HepG2 (cell line): Measurements from ENCODE around the gene MCM6. TPM values are rescaled to one million over a fixed set of nuclear protein-coding genes. Genes with fewer than 3 reads are reported as not detected.

Experiments
- ATAC-seq: fragments of 200-7000 bp; cut with Tn5 transposase; 3 replicates; pipeline ENCODE4 v1.9.1; 2020; ENCODE audit warnings: mild to moderate bottlenecking, moderate library complexity
- BruUV-seq: library from RNA; stranded (reverse); fragments of 400-500 nt; replicated peaks from 2 replicates; lab custom pipeline; 2021; lab: Mats Ljungman, UMichigan
- CTCF ChIA-PET: fragments of 300-600 bp; formaldehyde crosslinking; extraction: SDS; loops from one replicate; lab custom pipeline; 2021; ENCODE audit warnings: low total read pairs, inconsistent platforms, low intra/inter-chr PET ratio; lab: Yijun Ruan, JAX
- POLR2A ChIA-PET: fragments of 350-600 bp; sonication (Branson Sonifier 250); formaldehyde crosslinking; loops from one replicate; lab custom pipeline; 2020; ENCODE audit warnings: antibody characterized with exemption, inconsistent platforms; lab: Yijun Ruan, JAX
- DNase-seq: peaks from one replicate; pipeline ENCODE4 v3.0.0-alpha.2; 2015; ENCODE audit warnings: low spot score
- FAIRE-seq: peaks from 3 replicates; lab custom pipeline; 2011; peaks lifted over from hg19 to GRCh38; lab: Jason Lieb, UNC
- H2AFZ ChIP-seq: one replicate; pipeline ENCODE4 v1.6.1; 2011; ENCODE audit warnings: low read length, inconsistent platforms
- H3K27ac ChIP-seq: fragments of 300-600 bp; 3 replicates; pipeline ENCODE4 v1.8.0; 2011; ENCODE audit warnings: mixed run types, mild to moderate bottlenecking, mixed read lengths, low read length, inconsistent platforms; ENCODE audit not compliant: insufficient read depth; ENCODE audit errors: extremely low read length
- H3K27me3 ChIP-seq, 2 experiments: fragments of 200-600 bp in 1 of 2; 2 replicates in 1 of 2; 3 replicates in 1 of 2; pipeline versions ENCODE4 v1.6.0 to v1.8.0; 2011; ENCODE audit warnings: low read length in 2 of 2, mild to moderate bottlenecking in 2 of 2, moderate library complexity in 2 of 2, inconsistent platforms in 1 of 2; ENCODE audit not compliant: insufficient read depth in 2 of 2, control insufficient read depth in 1 of 2
- H3K36me3 ChIP-seq, 2 experiments: fragments of 200-600 bp in 1 of 2; replicated peaks in 1 of 2; 2 replicates in 1 of 2; 3 replicates in 1 of 2; pipeline versions ENCODE4 v1.5.1 to v1.8.0; 2011; ENCODE audit warnings: low read length in 2 of 2, inconsistent platforms in 1 of 2; ENCODE audit not compliant: insufficient read depth in 2 of 2, control insufficient read depth in 1 of 2
- H3K4me1 ChIP-seq: 2 replicates; pipeline ENCODE4 v1.5.1; 2012; ENCODE audit warnings: low read length, inconsistent platforms; ENCODE audit not compliant: insufficient read depth
- H3K4me2 ChIP-seq: 2 replicates; pipeline ENCODE4 v1.6.0; 2011; ENCODE audit warnings: low read depth, low read length, inconsistent platforms
- H3K4me3 ChIP-seq, 3 experiments: fragments of 200-600 bp in 1 of 3; sonication (generic), shearing (Covaris generic) in 1 of 3; replicated peaks in 1 of 3; 2 replicates each; pipeline ENCODE4 v1.5.1; 2011 to 2016; ENCODE audit warnings: low read length in 3 of 3, inconsistent platforms in 2 of 3, low read depth in 2 of 3, mild to moderate bottlenecking in 2 of 3, control low read depth in 1 of 3, mixed read lengths in 1 of 3; ENCODE audit not compliant: insufficient read depth in 1 of 3
- H3K79me2 ChIP-seq: one replicate; pipeline ENCODE4 v1.6.1; 2011; ENCODE audit warnings: low read length, inconsistent platforms; ENCODE audit not compliant: insufficient read depth
- H3K9ac ChIP-seq: 2 replicates; pipeline ENCODE4 v1.6.0; 2011; ENCODE audit warnings: mild to moderate bottlenecking, low read depth, low read length, inconsistent platforms; ENCODE audit not compliant: insufficient read depth
- H3K9me3 ChIP-seq: 2 replicates; pipeline ENCODE4 v1.5.1; 2012; ENCODE audit warnings: mild to moderate bottlenecking, low read length
- H4K20me1 ChIP-seq: 2 replicates; pipeline ENCODE4 v1.6.0; 2011; ENCODE audit warnings: inconsistent platforms, mild to moderate bottlenecking, low read length, moderate library complexity; ENCODE audit not compliant: insufficient read depth
- CBX1 ChIP-seq: IDR thresholded peaks from one replicate; pipeline ENCODE4 v1.6.1; 2016; ENCODE audit warnings: antibody characterized with exemption, low read depth
- GABPA ChIP-seq, 2 experiments: IDR thresholded peaks; 2 replicates each; pipeline ENCODE4 v1.6.1; 2011 to 2016; ENCODE audit warnings: low read depth in 2 of 2, low read length in 1 of 2, missing biosample characterization in 1 of 2, missing genetic modification characterization in 1 of 2
- KLF15 ChIP-seq: sonication (generic); formaldehyde crosslinking; IDR thresholded peaks from 2 replicates; pipeline ENCODE4 v1.8.1; 2023; ENCODE audit warnings: borderline replicate concordance, mild to moderate bottlenecking, inconsistent platforms, missing genetic modification reagents, mixed read lengths
- RFX1 ChIP-seq: fragments of 450-650 bp; IDR thresholded peaks from 2 replicates; pipeline ENCODE4 v1.6.1; 2017
- ZNF136 ChIP-seq: sonication (generic); formaldehyde crosslinking; IDR thresholded peaks from 2 replicates; pipeline ENCODE4 v1.8.1; 2022; ENCODE audit warnings: low read depth, mild to moderate bottlenecking, moderate library complexity, missing genetic modification reagents
- WGBS: methylation state at CpG from one replicate; pipeline ENCODE4 v1.1.6; 2017; ENCODE audit warnings: low lambda C conversion rate; 5-methylcytosine and 5-hydroxymethylcytosine counted together
- in situ Hi-C: cut with HindIII; loops from 2 replicates; pipeline ENCODE4 v1.10.0; 2017; ENCODE audit warnings: low pct_unique_long_range_greater_than_20kb; ENCODE audit not compliant: extremely low pct_ligation_motif_present
- intact Hi-C: fragments of 100-400 bp; cut with micrococcal nuclease; formaldehyde crosslinking; loops from one replicate; pipeline ENCODE4 v1.10.0; 2022; ENCODE audit not compliant: unreplicated experiment
- polyA plus RNA-seq, 8 experiments: library from polyadenylated mRNA; depleted of rRNA in 3 of 8; stranded (reverse) in 7 of 8; unstranded in 1 of 8; fragments of >200 nt; fragmentation: Illumina TruSeq in 4 of 8; extraction: Trizol in 4 of 8; gene quantifications; 2 replicates each; pipeline versions ENCODE4 v1.2.1 to v1.2.3, GENCODE V29; 2011 to 2016; ENCODE audit warnings: low read depth in 4 of 8, missing spikeins in 1 of 8, mixed read lengths in 1 of 8; ENCODE audit not compliant: insufficient read depth in 1 of 8
- total RNA-seq, 5 experiments: library from RNA; depleted of rRNA; stranded (reverse); fragments of >200 nt; fragmentation: Illumina TruSeq; extraction: Trizol; gene quantifications; 2 replicates each; pipeline ENCODE4 v1.2.3, GENCODE V29; 2016; ENCODE audit warnings: low read depth in 1 of 5
- TF ChIP-seq, protein P1 (sequence below): sonication (generic); formaldehyde crosslinking; IDR thresholded peaks from 2 replicates; pipeline ENCODE4 v1.5.0; 2020; ENCODE audit warnings: mild to moderate bottlenecking, missing genetic modification reagents

MCM6 gene
- total and polyA plus RNA-seq, 2 of the 13 experiments (the other 11 are each of a cell fraction or from before 2014, with no cell fraction given) = 9.7 to 18.7 TPM

DNA sequence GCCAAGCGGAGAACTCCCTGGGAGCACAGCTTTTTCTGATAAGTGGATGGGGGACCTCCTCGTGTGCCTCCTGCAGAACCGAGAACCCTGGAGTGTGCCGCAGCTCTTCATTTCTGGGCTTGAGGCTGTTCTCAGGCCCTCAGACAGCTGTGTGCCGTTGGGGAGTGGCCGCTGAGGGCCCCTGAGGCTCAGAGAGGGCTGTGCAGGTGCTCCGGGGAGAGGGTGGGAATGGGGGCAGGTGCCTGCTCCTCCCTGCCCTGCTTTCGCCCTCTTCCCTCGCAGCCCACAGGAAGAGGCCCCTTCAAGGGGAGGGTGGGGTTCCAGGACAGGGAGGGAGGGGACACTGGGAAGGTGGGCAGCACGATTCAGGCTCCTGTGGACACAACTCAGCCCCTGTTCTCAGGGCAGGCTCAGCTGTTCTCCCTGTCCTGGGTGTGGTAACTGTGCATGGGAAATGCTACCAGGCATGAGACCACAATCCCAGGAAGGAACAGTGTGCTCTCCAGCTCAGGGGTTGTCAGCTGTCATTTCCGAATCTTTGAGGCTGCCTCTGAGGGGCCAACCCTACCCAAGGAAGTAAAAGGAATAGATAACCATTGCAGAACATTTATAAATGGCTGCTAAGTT is 50.6 kb downstream of the MCM6 start:
- 31% methylated on average over 6 of the region's 11 CpGs for WGBS
- no peaks in the 10 kb centered on the region for H3K4me1 ChIP-seq
- no peak overlapping the region for H2AFZ ChIP-seq
- ChIA-PET CTCF (no interaction called here), POLR2A (no interaction called here)
- peak overlapping the region in 1 of 3 experiments; percentile 2; a peak in 1 of 6 replicates for H3K4me3 ChIP-seq
- in situ Hi-C loops (no loop called here), intact Hi-C loops (no loop called here)
- H3K27me3 ChIP-seq = peaks cover 0 to 12% of the 10 kb centered on the region in 2 experiments; a peak in 3 of 5 replicates
- no peaks in the 10 kb centered on the region for H3K79me2 ChIP-seq
- H3K27ac ChIP-seq = no peak overlapping the region
- BruUV-seq = no TSS peak
- DNase-seq (no peak), FAIRE-seq (no peak), ATAC-seq (peak; percentile 64)
- no peaks in the 10 kb centered on the region; the same call in 1 of the 2 replicates for H3K9me3 ChIP-seq
- TF ChIP-seq GABPA (IDR thresholded peaks at IDR 0.05; ENCODE audit: low read depth, low read length) (no peak), GABPA (CRISPR knock-in tag; IDR thresholded peaks at IDR 0.05; ENCODE audit: low read depth) (no peak)
- H3K4me2 ChIP-seq = no peak overlapping the region
- H3K9ac ChIP-seq = no peak overlapping the region
- no peaks in the 10 kb centered on the region for H3K36me3 ChIP-seq
- no peaks in the 10 kb centered on the region for H4K20me1 ChIP-seq

DNA sequence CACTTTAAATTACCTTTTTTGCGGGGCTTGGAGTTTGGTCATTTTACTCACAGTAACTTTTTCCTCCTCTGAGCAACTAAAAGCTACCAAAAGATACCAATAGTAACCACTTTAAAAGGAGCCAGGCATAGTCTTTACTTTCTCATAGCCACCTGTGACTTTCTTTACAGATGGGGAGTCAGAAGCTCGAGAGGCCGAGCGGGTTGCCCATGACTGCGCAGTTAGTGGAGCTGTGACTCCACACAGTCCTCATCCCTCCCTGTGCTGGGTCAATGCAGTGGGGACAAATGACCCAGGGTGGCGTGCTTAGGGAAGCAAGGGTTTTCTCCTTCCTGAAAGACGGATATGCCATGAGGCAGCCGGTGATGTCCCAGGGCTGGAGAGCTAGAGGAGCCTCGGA is 51.1 kb downstream of the MCM6 start:
- POLR2A ChIA-PET = no interaction called here
- no peaks in the 10 kb centered on the region for H3K36me3 ChIP-seq
- BruUV-seq = no TSS peak
- WGBS = 44% methylated on average over 8 of the region's 9 CpGs
- H3K27ac ChIP-seq = no peak overlapping the region
- H3K9ac ChIP-seq = no peak overlapping the region
- no peaks in the 10 kb centered on the region for H3K4me1 ChIP-seq
- H3K27me3 ChIP-seq = peaks cover 0 to 12% of the 10 kb centered on the region in 2 experiments; a peak in 3 of 5 replicates
- in situ Hi-C loops = no loop called here
- H3K9me3 ChIP-seq = no peaks in the 10 kb centered on the region; the same call in 1 of the 2 replicates
- CTCF ChIA-PET = no interaction called here
- no peak overlapping the region; a peak in 1 of 6 replicates for H3K4me3 ChIP-seq
- peak; percentile 55 for ATAC-seq
- no peaks in the 10 kb centered on the region for H4K20me1 ChIP-seq
- no peak overlapping the region for H3K4me2 ChIP-seq
- intact Hi-C loops = no loop called here
- no peak for TF ChIP-seq RFX1
- no peak for TF ChIP-seq ZNF136 (CRISPR knock-in tag)
- TF ChIP-seq, protein P1, sequence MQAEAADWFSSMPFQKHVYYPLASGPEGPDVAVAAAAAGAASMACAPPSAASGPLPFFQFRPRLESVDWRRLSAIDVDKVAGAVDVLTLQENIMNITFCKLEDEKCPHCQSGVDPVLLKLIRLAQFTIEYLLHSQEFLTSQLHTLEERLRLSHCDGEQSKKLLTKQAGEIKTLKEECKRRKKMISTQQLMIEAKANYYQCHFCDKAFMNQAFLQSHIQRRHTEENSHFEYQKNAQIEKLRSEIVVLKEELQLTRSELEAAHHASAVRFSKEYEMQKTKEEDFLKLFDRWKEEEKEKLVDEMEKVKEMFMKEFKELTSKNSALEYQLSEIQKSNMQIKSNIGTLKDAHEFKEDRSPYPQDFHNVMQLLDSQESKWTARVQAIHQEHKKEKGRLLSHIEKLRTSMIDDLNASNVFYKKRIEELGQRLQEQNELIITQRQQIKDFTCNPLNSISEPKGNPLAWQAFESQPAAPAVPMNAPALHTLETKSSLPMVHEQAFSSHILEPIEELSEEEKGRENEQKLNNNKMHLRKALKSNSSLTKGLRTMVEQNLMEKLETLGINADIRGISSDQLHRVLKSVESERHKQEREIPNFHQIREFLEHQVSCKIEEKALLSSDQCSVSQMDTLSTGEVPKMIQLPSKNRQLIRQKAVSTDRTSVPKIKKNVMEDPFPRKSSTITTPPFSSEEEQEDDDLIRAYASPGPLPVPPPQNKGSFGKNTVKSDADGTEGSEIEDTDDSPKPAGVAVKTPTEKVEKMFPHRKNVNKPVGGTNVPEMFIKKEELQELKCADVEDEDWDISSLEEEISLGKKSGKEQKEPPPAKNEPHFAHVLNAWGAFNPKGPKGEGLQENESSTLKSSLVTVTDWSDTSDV (CRISPR knock-in tag) = no peak
- no peak for TF ChIP-seq KLF15
- no peak for TF ChIP-seq CBX1
- no peak for FAIRE-seq
- no peak overlapping the region for H2AFZ ChIP-seq
- H3K79me2 ChIP-seq = no peaks in the 10 kb centered on the region
- no peak for DNase-seq
